ENCODE data around the gene GSTCD. TPM values are rescaled to one million over a fixed set of nuclear protein-coding genes. Genes with fewer than 3 reads are reported as not detected.
"Not testable (repeated sequence)": the region's sequence is repeated elsewhere in the genome, so short reads cannot be mapped to it uniquely, and the experiment has no call there.

GSTCD gene
- total RNA-seq, 2 donors from 2014 or later, result 3.4 to 4.4 TPM

DNA sequence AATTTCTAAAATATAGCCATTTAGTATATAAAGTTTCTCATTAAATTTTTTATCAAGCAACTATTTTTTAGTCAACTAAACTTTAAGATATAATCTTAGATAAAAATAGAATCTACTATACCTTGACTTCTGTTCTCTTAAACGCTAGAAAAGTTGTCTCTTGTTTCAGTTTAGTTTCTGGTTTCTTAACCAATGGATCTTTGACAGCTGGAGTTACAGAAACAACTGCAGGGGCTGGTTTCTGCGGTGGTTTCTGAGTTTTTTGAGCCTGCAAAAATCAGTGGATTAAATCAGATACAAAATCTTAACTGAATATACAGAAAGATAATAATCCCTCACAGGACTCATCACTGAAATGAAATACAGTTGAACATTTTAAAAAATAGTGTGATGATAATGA is 22.0 kb upstream of the GSTCD start:
- TF ChIP-seq, protein P1, sequence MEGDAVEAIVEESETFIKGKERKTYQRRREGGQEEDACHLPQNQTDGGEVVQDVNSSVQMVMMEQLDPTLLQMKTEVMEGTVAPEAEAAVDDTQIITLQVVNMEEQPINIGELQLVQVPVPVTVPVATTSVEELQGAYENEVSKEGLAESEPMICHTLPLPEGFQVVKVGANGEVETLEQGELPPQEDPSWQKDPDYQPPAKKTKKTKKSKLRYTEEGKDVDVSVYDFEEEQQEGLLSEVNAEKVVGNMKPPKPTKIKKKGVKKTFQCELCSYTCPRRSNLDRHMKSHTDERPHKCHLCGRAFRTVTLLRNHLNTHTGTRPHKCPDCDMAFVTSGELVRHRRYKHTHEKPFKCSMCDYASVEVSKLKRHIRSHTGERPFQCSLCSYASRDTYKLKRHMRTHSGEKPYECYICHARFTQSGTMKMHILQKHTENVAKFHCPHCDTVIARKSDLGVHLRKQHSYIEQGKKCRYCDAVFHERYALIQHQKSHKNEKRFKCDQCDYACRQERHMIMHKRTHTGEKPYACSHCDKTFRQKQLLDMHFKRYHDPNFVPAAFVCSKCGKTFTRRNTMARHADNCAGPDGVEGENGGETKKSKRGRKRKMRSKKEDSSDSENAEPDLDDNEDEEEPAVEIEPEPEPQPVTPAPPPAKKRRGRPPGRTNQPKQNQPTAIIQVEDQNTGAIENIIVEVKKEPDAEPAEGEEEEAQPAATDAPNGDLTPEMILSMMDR (IDR thresholded peaks at IDR 0.05), result no peak
- H3K27me3 ChIP-seq, result no peaks in the 10 kb centered on the region
- H3K36me3 ChIP-seq, result peaks cover 57% of the 10 kb centered on the region
- no peaks in the 10 kb centered on the region for H3K9me3 ChIP-seq
- H3K4me3 ChIP-seq, result no peak overlapping the region
- H3K4me1 ChIP-seq, result no peaks in the 10 kb centered on the region
- H3K27ac ChIP-seq, result no peak overlapping the region
- no peak for DNase-seq (ENCODE audit: low spot score)

DNA sequence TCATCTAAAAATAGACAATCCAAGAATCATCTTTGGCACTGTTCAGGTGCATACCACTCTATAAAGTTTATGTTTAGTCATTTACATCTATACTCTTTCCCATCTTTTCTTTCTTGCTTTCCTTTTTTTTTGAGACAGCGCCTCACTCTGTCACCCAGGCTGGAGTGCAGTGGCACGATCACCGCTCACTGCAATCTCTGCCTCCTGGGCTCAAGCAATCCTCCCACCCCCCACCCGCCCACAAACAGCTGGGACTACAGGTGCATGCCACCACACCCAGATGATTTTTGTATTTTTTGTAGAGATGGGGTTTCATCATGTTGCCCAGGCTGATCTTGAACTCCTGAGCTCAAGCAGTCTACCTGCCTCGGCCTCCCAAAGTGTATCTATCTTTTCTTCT is 13.8 kb upstream of the GSTCD start:
- H3K9me3 ChIP-seq; H3K27ac ChIP-seq; H3K4me3 ChIP-seq; H3K4me1 ChIP-seq; DNase-seq (ENCODE audit: low spot score); H3K27me3 ChIP-seq: not testable (repeated sequence)
- H3K36me3 ChIP-seq, result peaks cover 54% of the 10 kb centered on the region

DNA sequence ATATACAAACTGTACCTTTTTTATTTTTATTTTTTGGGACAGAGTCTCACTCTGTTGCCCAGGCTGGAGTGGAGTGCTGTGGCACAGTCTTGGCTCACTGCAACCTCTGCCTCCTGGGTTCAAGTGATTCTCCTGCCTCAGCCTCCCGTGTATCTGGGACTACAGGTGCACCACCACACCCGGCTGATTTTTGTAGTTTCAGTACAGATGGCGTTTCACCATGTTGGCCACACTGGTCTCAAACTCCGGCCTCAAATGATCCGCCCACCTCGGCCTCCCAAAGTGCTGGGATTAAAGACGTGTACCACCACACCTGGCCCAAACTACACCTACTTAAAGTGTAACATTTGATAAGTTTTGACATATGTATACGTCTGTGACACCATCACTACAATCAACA is 12.8 kb upstream of the GSTCD start:
- not testable (repeated sequence) for H3K27ac ChIP-seq; H3K27me3 ChIP-seq; H3K4me3 ChIP-seq; H3K4me1 ChIP-seq; DNase-seq (ENCODE audit: low spot score); H3K9me3 ChIP-seq
- H3K36me3 ChIP-seq, result peaks cover 52% of the 10 kb centered on the region

DNA sequence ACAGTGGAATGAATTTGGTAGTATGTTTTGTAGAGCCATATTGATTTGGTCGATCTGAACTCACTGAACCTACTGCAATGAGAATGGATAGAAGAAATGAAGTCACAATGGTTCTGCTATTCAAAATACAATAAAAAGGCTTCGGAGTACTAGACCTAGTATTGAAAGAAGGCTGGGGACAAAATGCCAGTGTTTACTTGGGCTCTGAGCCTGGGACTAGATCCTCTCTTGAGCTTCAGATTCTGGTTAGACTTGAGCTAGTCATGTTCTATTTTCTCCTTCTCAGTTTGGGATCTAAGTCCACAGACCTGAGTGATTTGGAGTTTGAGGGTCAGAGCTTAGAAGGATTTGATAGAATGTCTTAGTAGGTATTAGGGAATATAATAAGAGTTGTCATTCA is 10.0 kb upstream of the GSTCD start:
- H3K4me3 ChIP-seq, result no peak overlapping the region
- no peaks in the 10 kb centered on the region for H3K9me3 ChIP-seq
- H3K27ac ChIP-seq, result no peak overlapping the region
- H3K36me3 ChIP-seq, result peaks cover 33% of the 10 kb centered on the region
- TF ChIP-seq, protein P1 (IDR thresholded peaks at IDR 0.05), result no peak
- no peak for DNase-seq (ENCODE audit: low spot score)
- H3K4me1 ChIP-seq, result no peaks in the 10 kb centered on the region
- no peaks in the 10 kb centered on the region for H3K27me3 ChIP-seq

DNA sequence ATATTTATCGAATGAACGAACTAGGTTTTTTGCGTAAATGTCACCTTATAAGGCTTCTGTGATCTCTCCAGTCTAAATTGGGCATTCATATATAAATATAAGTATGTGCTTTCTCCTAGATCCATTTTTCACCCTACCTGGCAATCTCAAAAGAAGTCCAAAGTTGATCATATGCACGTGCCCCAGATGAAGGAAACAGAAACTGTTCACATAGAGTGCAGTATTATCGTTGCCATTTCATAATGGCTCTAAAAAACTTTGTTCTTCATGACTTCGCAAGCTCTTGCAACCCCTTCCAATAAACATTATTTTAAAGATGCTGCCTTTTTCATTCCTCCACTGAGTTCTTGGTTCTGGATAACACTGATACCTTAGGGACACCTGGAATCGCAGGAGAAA is 803 bp upstream of the GSTCD start:
- Histone ChIP-seq H3K4me3 (peak overlapping the region; percentile 81 to 92), H3K27ac (peak overlapping the region; percentile 80 to 87), H3K4me1 (peaks cover 0 to 22% of the 10 kb centered on the region in 2 donors), H3K27me3 (no peaks in the 10 kb centered on the region), H3K36me3 (no peaks in the 10 kb centered on the region), H3K9me3 (no peaks in the 10 kb centered on the region)
- DNase-seq (ENCODE audit: low spot score), result no peak
- TF ChIP-seq, protein P1 (IDR thresholded peaks at IDR 0.05), result no peak

- no peak for DNase-seq (ENCODE audit: low spot score)
- Histone ChIP-seq H3K27ac (peak overlapping the region; percentile 80 to 87), H3K9me3 (no peaks in the 10 kb centered on the region), H3K4me1 (peaks cover 0 to 22% of the 10 kb centered on the region in 2 donors), H3K4me3 (peak overlapping the region; percentile 81 to 92), H3K36me3 (no peaks in the 10 kb centered on the region), H3K27me3 (no peaks in the 10 kb centered on the region)
- TF ChIP-seq, protein P1 (IDR thresholded peaks at IDR 0.05), result no peak
These were observed 482 bp downstream of the GSTCD start for GRCh38 chr4:105709081-105709450.

GRCh38 chr4:105710012-105710600 is 1.5 kb downstream of the GSTCD start:
- Histone ChIP-seq H3K4me1 (peaks cover 0 to 22% of the 10 kb centered on the region in 2 donors), H3K4me3 (no peak overlapping the region)

More at GRCh38 chr4:105710012-105710600, 1.5 kb downstream of the GSTCD start:
- Histone ChIP-seq H3K27me3 (no peaks in the 10 kb centered on the region), H3K36me3 (no peaks in the 10 kb centered on the region), H3K27ac (no peak overlapping the region), H3K9me3 (no peaks in the 10 kb centered on the region)
- TF ChIP-seq, protein P1 (IDR thresholded peaks at IDR 0.05), result no peak
- DNase-seq (ENCODE audit: low spot score), result no peak

Data from right atrium auricular region (tissue), 2 donors.